Measurements from ENCODE around the gene PAPPA2. TPM values are rescaled to one million over a fixed set of nuclear protein-coding genes. Genes with fewer than 3 reads are reported as not detected.
A peak's percentile ranks its signal among the peaks of the same experiment; 100 is the strongest.

PAPPA2 gene
- total RNA-seq, 2 donors from 2014 or later = 0.19 to 1.2 TPM

- no peaks in the 10 kb centered on the region for H3K9me3 ChIP-seq
- no peak overlapping the region for H3K27ac ChIP-seq
- TF ChIP-seq CTCF (IDR thresholded peaks at IDR 0.05) = no peak
- DNase-seq (ENCODE audit: low spot score) = no peak
- H3K4me3 ChIP-seq = no peak overlapping the region
- no peaks in the 10 kb centered on the region for H3K27me3 ChIP-seq
- no peaks in the 10 kb centered on the region for H3K4me1 ChIP-seq
- no peaks in the 10 kb centered on the region for H3K36me3 ChIP-seq
Observed at GRCh38 chr1:176879784-176880620, 417.0 kb downstream of the PAPPA2 start.

- Histone ChIP-seq H3K36me3 (no peaks in the 10 kb centered on the region), H3K9me3 (no peaks in the 10 kb centered on the region), H3K27ac (no peak overlapping the region), H3K27me3 (no peaks in the 10 kb centered on the region), H3K4me3 (no peak overlapping the region), H3K4me1 (no peaks in the 10 kb centered on the region)
- peak; percentile 72 for DNase-seq (ENCODE audit: low spot score)
- peak; percentile 74 to 86 for TF ChIP-seq CTCF (IDR thresholded peaks at IDR 0.05)
Observed at GRCh38 chr1:176880955-176881595, 418.1 kb downstream of the PAPPA2 start.

- TF ChIP-seq CTCF (IDR thresholded peaks at IDR 0.05) = no peak
- H3K36me3 ChIP-seq = no peaks in the 10 kb centered on the region
- H3K4me1 ChIP-seq = no peaks in the 10 kb centered on the region
- no peaks in the 10 kb centered on the region for H3K9me3 ChIP-seq
- no peaks in the 10 kb centered on the region for H3K27me3 ChIP-seq
- no peak overlapping the region for H3K27ac ChIP-seq
- H3K4me3 ChIP-seq = no peak overlapping the region
- DNase-seq (ENCODE audit: low spot score) = no peak
Observed at GRCh38 chr1:176884286-176884685, 421.3 kb downstream of the PAPPA2 start.

GRCh38 chr1:176884911-176885310 is 421.9 kb downstream of the PAPPA2 start:
- Histone ChIP-seq H3K27ac (no peak overlapping the region), H3K4me3 (no peak overlapping the region), H3K4me1 (no peaks in the 10 kb centered on the region), H3K36me3 (no peaks in the 10 kb centered on the region), H3K27me3 (no peaks in the 10 kb centered on the region), H3K9me3 (no peaks in the 10 kb centered on the region)
- no peak for DNase-seq (ENCODE audit: low spot score)
- no peak for TF ChIP-seq CTCF (IDR thresholded peaks at IDR 0.05)

GRCh38 chr1:176885341-176885740 is 422.4 kb downstream of the PAPPA2 start:
- H3K4me1 ChIP-seq = no peaks in the 10 kb centered on the region
- TF ChIP-seq CTCF (IDR thresholded peaks at IDR 0.05) = no peak
- DNase-seq (ENCODE audit: low spot score) = no peak

More at GRCh38 chr1:176885341-176885740, 422.4 kb downstream of the PAPPA2 start:
- no peak overlapping the region for H3K4me3 ChIP-seq
- H3K9me3 ChIP-seq = no peaks in the 10 kb centered on the region
- H3K27ac ChIP-seq = no peak overlapping the region
- no peaks in the 10 kb centered on the region for H3K27me3 ChIP-seq
- H3K36me3 ChIP-seq = no peaks in the 10 kb centered on the region
